Tibial artery (tissue), 4 donors: ENCODE measurements around the gene NLRP3.
A peak's percentile ranks its signal among the peaks of the same experiment; 100 is the strongest.
"Not testable (repeated sequence)": the region's sequence is repeated elsewhere in the genome, so short reads cannot be mapped to it uniquely, and the experiment has no call there.

ENCODE experiments used
- DNase-seq, 2 donors: peaks; one replicate each; pipeline ENCODE4 v3.0.0-alpha.2; 2019
- H3K27ac ChIP-seq, 2 donors: fragments of 200-600 bp; sonication (generic) in 1 of 2; 1 replicate in 1 of 2; 2 replicates in 1 of 2; pipeline ENCODE4 v1.5.1; 2018 to 2019; ENCODE audit warnings: mild to moderate bottlenecking in 1 of 2
- H3K27me3 ChIP-seq, 2 donors: fragments of 200-600 bp; sonication (generic) in 1 of 2; one replicate each; pipeline versions ENCODE4 v1.5.1 to v1.6.0; 2016 to 2019
- H3K36me3 ChIP-seq, 3 donors: fragments of 200-600 bp; sonication (generic) in 2 of 3; one replicate each; pipeline ENCODE4 v1.5.1; 2016 to 2019; ENCODE audit warnings: mild to moderate bottlenecking in 2 of 3
- H3K4me1 ChIP-seq, 4 donors: fragments of 200-600 bp; sonication (generic) in 2 of 4; 1 replicate in 3 of 4; 2 replicates in 1 of 4; pipeline ENCODE4 v1.5.1; 2016 to 2019
- H3K4me3 ChIP-seq, 2 donors: fragments of 200-600 bp; sonication (generic) in 1 of 2; 1 replicate in 1 of 2; 2 replicates in 1 of 2; pipeline ENCODE4 v1.5.1; 2018 to 2019; ENCODE audit warnings: mild to moderate bottlenecking in 2 of 2
- H3K9me3 ChIP-seq, 3 donors: fragments of 200-600 bp; sonication (generic) in 1 of 3; one replicate each; pipeline ENCODE4 v1.5.1; 2016 to 2019
- CTCF ChIP-seq, 2 experiments: fragments of 200-600 bp in 1 of 2; fragments of 450-650 bp in 1 of 2; IDR thresholded peaks; one replicate each; pipeline ENCODE4 v1.5.1; 2017 to 2019; ENCODE audit warnings: antibody characterized with exemption in 2 of 2, mild to moderate bottlenecking in 1 of 2, moderate library complexity in 1 of 2
- intact Hi-C: fragments of 100-400 bp; cut with DNase I; formaldehyde crosslinking; loops from one replicate; pipeline ENCODE4 v1.15.0; 2023; ENCODE audit warnings: low total_unique reads

NLRP3 gene

DNA sequence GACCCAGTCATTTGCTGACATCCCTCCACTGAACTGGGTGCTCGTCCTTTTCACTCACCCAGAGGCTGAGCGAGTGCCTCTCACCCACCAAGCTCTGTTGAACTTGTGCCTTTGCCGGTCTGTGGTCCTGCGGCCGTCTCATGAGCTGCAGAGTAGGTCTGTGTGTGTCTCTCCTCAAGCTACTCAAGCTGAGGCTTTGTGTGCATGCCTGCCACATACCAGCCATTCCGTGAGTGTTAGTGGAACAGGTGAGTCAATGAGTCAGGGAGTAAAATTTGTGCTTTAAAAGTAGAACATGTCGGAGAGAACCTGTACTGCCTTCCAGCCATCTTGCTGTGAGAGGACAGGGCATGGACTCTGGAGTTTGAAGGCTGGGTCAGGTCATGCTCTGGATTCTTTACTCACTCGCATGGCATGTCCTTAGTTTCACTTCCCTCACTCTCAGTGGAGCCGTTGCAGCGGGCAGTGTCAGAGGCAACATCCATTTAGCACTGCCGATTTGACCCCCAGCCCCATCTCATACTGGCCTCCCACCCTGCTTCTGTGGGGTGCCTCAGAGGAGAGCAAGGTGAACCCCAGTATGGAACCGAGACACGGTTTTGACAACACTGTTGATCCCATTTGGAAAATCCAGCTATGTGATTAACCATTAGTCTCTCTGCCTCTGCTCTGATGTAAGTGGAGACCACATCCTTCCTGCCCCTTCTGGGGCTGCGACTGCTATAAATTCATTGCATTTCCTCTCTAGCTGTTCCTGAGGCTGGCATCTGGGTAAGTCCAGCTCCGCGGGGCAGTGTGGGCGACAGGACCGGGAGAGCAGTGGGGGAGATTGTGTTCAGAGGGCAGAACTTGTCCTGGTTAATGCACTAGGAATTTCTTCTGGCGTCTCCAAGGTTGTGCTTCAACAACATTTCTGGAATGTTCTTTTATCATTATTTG, at the start of gene NLRP3:
TSS of gene NLRP3 (plus strand) at position 751 of the 939 bp plus-strand sequence. CDS start 2,628 bp downstream, outside the sequence.
- intact Hi-C loops, result no loop called here
- Histone ChIP-seq H3K4me1 (no peaks in the 10 kb centered on the region), H3K27ac (no peak within 1 kb of the TSS), H3K27me3 (peaks cover 0 to under 1% of the 10 kb centered on the region in 2 donors), H3K36me3 (no peaks in the 10 kb centered on the region), H3K9me3 (no peaks in the 10 kb centered on the region), H3K4me3 (peak within 1 kb of the TSS; percentile 23 to 28)
- TF ChIP-seq CTCF (IDR thresholded peaks at IDR 0.05), result no peak
- DNase-seq, result peak in 1 of 2 donors; percentile 49

- H3K27me3 ChIP-seq, H3K27ac ChIP-seq, H3K4me3 ChIP-seq, intact Hi-C loops, H3K36me3 ChIP-seq, DNase-seq, H3K9me3 ChIP-seq: not testable (repeated sequence)
- H3K4me1 ChIP-seq, result peaks cover 0 to 19% (median 6%) of the 10 kb centered on the region in 4 donors
Measured at GRCh38 chr1:247366345-247366744, 49.6 kb upstream of the NLRP3 start.

GRCh38 chr1:247366926-247367645, 48.9 kb upstream of the NLRP3 start:
- no peak for TF ChIP-seq CTCF (IDR thresholded peaks at IDR 0.05)
- H3K4me3 ChIP-seq, result no peak overlapping the region
- H3K27ac ChIP-seq, result no peak overlapping the region
- no peaks in the 10 kb centered on the region for H3K36me3 ChIP-seq
- DNase-seq, result no peak
- peaks cover 0 to 9% of the 10 kb centered on the region in 2 donors for H3K27me3 ChIP-seq
- intact Hi-C loops, result no loop called here
- H3K4me1 ChIP-seq, result peaks cover 0 to 15% (median 6%) of the 10 kb centered on the region in 4 donors
- H3K9me3 ChIP-seq, result no peaks in the 10 kb centered on the region

- intact Hi-C loops, result no loop called here
- TF ChIP-seq CTCF (IDR thresholded peaks at IDR 0.05), result no peak
- H3K4me3 ChIP-seq, result no peak overlapping the region
- peaks cover 0 to 15% (median 7%) of the 10 kb centered on the region in 4 donors for H3K4me1 ChIP-seq
- H3K27ac ChIP-seq, result no peak overlapping the region
- no peaks in the 10 kb centered on the region for H3K36me3 ChIP-seq
- H3K9me3 ChIP-seq, result no peaks in the 10 kb centered on the region
- peaks cover 0 to 9% of the 10 kb centered on the region in 2 donors for H3K27me3 ChIP-seq
- no peak for DNase-seq
Measured at GRCh38 chr1:247367786-247368422, 48.1 kb upstream of the NLRP3 start.

GRCh38 chr1:247368490-247369145, 47.4 kb upstream of the NLRP3 start:
- Histone ChIP-seq H3K9me3 (no peaks in the 10 kb centered on the region), H3K27ac (no peak overlapping the region), H3K4me3 (no peak overlapping the region), H3K36me3 (no peaks in the 10 kb centered on the region), H3K4me1 (peaks cover 0 to 15% (median 8%) of the 10 kb centered on the region in 4 donors), H3K27me3 (peaks cover 0 to 6% of the 10 kb centered on the region in 2 donors)
- no peak for DNase-seq
- intact Hi-C loops, result no loop called here
- TF ChIP-seq CTCF (IDR thresholded peaks at IDR 0.05), result no peak
